Parathyroid adenoma (tissue), 2 donors: ENCODE data around the gene CHST2.

Experiments
- H2AFZ ChIP-seq: fragments of 300-600 bp; sonication (generic); one replicate; pipeline ENCODE4 v1.7.0; 2017; ENCODE audit warnings: antibody characterized with exemption, mild to moderate bottlenecking
- H3K27ac ChIP-seq: fragments of 300-600 bp; sonication (generic); one replicate; pipeline ENCODE4 v1.7.0; 2017
- H3K27me3 ChIP-seq: fragments of 300-600 bp; sonication (generic); one replicate; pipeline ENCODE4 v1.7.0; 2017; ENCODE audit warnings: low read length; ENCODE audit not compliant: control insufficient read depth, insufficient read depth
- H3K36me3 ChIP-seq: fragments of 300-600 bp; sonication (generic); one replicate; pipeline ENCODE4 v1.7.0; 2017; ENCODE audit warnings: low read length; ENCODE audit not compliant: control insufficient read depth, insufficient read depth
- H3K4me1 ChIP-seq: fragments of 300-600 bp; sonication (generic); one replicate; pipeline ENCODE4 v1.7.0; 2017; ENCODE audit warnings: control low read depth
- H3K4me2 ChIP-seq: fragments of 300-600 bp; sonication (generic); one replicate; pipeline ENCODE4 v1.7.0; 2017; ENCODE audit warnings: low read length
- H3K4me3 ChIP-seq: fragments of 300-600 bp; sonication (generic); one replicate; pipeline ENCODE4 v1.7.0; 2017; ENCODE audit warnings: low read depth, low read length
- H3K79me2 ChIP-seq: fragments of 300-600 bp; sonication (generic); one replicate; pipeline ENCODE4 v1.7.0; 2017; ENCODE audit warnings: control low read depth
- H3K9ac ChIP-seq: fragments of 300-600 bp; sonication (generic); one replicate; pipeline ENCODE4 v1.7.0; 2017; ENCODE audit warnings: mild to moderate bottlenecking
- H3K9me3 ChIP-seq: fragments of 300-600 bp; sonication (generic); one replicate; pipeline ENCODE4 v1.7.0; 2017; ENCODE audit warnings: low read length; ENCODE audit not compliant: control insufficient read depth
- TF ChIP-seq, protein P1 (sequence below): fragments of 300-600 bp; sonication (generic); IDR thresholded peaks from one replicate; pipeline ENCODE4 v1.7.0; 2017; ENCODE audit warnings: antibody characterized with exemption, mild to moderate bottlenecking
- donor health status: primary hyperparathyroidism.

The CHST2 gene

DNA sequence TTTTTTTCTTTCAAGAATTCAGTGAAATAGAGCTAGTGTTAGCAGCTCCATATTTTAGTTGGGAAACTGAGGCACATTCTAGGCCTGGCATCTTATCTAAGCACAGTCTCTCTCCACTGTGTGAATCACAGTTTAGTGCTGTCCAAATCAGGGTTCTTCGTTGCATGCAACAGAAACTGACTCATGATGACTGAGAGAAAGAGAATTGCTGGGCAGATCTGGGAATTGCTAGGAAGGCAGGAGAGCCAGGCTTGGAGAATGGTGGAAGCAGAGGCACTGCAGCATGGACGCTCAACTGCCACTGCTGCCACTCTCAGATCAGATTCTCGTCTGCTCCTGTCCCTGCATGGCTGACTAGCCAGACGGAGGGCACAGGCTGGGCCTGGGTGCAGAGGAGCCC is 40.7 kb upstream of the CHST2 start:
- TF ChIP-seq, protein P1, sequence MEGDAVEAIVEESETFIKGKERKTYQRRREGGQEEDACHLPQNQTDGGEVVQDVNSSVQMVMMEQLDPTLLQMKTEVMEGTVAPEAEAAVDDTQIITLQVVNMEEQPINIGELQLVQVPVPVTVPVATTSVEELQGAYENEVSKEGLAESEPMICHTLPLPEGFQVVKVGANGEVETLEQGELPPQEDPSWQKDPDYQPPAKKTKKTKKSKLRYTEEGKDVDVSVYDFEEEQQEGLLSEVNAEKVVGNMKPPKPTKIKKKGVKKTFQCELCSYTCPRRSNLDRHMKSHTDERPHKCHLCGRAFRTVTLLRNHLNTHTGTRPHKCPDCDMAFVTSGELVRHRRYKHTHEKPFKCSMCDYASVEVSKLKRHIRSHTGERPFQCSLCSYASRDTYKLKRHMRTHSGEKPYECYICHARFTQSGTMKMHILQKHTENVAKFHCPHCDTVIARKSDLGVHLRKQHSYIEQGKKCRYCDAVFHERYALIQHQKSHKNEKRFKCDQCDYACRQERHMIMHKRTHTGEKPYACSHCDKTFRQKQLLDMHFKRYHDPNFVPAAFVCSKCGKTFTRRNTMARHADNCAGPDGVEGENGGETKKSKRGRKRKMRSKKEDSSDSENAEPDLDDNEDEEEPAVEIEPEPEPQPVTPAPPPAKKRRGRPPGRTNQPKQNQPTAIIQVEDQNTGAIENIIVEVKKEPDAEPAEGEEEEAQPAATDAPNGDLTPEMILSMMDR: no peak
- no peak overlapping the region for H3K9ac ChIP-seq

DNA sequence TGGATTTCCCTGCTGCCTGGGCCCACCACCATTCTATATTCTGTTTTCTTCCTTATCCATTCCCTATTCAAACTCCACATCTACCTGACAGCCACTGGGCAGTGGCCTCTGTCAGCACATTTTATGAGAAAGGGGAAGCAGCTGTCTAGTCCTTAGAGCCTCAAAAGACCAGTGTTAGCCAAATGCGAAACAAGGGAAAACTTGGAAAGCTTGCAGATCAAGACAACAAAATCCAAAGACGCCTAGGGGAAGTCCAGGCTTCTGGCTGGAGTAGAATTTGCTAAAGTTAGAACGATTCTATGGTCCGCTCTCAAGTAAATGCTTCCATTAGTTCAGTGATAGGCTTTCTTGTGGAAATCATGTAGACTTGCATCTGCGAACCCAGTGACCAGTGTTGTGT is 39.4 kb upstream of the CHST2 start:
- H3K9me3 ChIP-seq: no peaks in the 10 kb centered on the region
- TF ChIP-seq, protein P1: no peak

More for the DNA sequence above, 40.7 kb upstream of the CHST2 start:
- H3K79me2 ChIP-seq: no peaks in the 10 kb centered on the region
- H3K4me2 ChIP-seq: no peak overlapping the region
- no peaks in the 10 kb centered on the region for H3K4me1 ChIP-seq
- no peak overlapping the region for H3K27ac ChIP-seq
- H3K4me3 ChIP-seq: no peak overlapping the region
- H3K9me3 ChIP-seq: no peaks in the 10 kb centered on the region
- H3K27me3 ChIP-seq: no peaks in the 10 kb centered on the region
- H2AFZ ChIP-seq: no peak overlapping the region
- no peaks in the 10 kb centered on the region for H3K36me3 ChIP-seq

GRCh38 chr3:143081365-143081764 is 38.2 kb upstream of the CHST2 start:
- TF ChIP-seq, protein P1: no peak
- H3K27ac ChIP-seq: no peak overlapping the region
- H3K36me3 ChIP-seq: no peaks in the 10 kb centered on the region
- no peak overlapping the region for H3K4me3 ChIP-seq
- H3K79me2 ChIP-seq: no peaks in the 10 kb centered on the region
- no peaks in the 10 kb centered on the region for H3K9me3 ChIP-seq
- no peaks in the 10 kb centered on the region for H3K4me1 ChIP-seq
- no peak overlapping the region for H3K9ac ChIP-seq
- no peak overlapping the region for H2AFZ ChIP-seq
- no peaks in the 10 kb centered on the region for H3K27me3 ChIP-seq
- no peak overlapping the region for H3K4me2 ChIP-seq

More for the DNA sequence above, 39.4 kb upstream of the CHST2 start:
- H3K27ac ChIP-seq: no peak overlapping the region
- no peaks in the 10 kb centered on the region for H3K79me2 ChIP-seq
- H3K9ac ChIP-seq: no peak overlapping the region
- no peaks in the 10 kb centered on the region for H3K36me3 ChIP-seq
- H3K4me2 ChIP-seq: no peak overlapping the region
- no peaks in the 10 kb centered on the region for H3K4me1 ChIP-seq
- H2AFZ ChIP-seq: no peak overlapping the region
- no peak overlapping the region for H3K4me3 ChIP-seq
- H3K27me3 ChIP-seq: no peaks in the 10 kb centered on the region

- Histone ChIP-seq H3K27me3 (no peaks in the 10 kb centered on the region), H2AFZ (no peak overlapping the region), H3K4me1 (no peaks in the 10 kb centered on the region), H3K9me3 (no peaks in the 10 kb centered on the region), H3K79me2 (no peaks in the 10 kb centered on the region), H3K27ac (no peak overlapping the region), H3K36me3 (no peaks in the 10 kb centered on the region), H3K4me3 (no peak overlapping the region), H3K4me2 (no peak overlapping the region), H3K9ac (no peak overlapping the region)
- TF ChIP-seq, protein P1: no peak
These were observed 37.5 kb upstream of the CHST2 start for GRCh38 chr3:143081844-143082778.
